CD4-positive, alpha-beta T cell treated with Interleukin-6 at 100 ng/mL for 8 hours (primary cell): Measurements from ENCODE around the gene RNASE11.
"Not testable (repeated sequence)": the region's sequence is repeated elsewhere in the genome, so short reads cannot be mapped to it uniquely, and the experiment has no call there.

Source experiments
- DNase-seq: peaks from one replicate; pipeline ENCODE4 v3.0.0-alpha.2; 2020; ENCODE audit warnings: mixed read lengths, low spot score

RNASE11 gene

GRCh38 chr14:20580242-20580641 is 7.6 kb downstream of the RNASE11 start:
- no peak for DNase-seq

GRCh38 chr14:20578784-20579502 is 8.9 kb downstream of the RNASE11 start:
- DNase-seq = no peak

GRCh38 chr14:20578325-20578724 is 9.5 kb downstream of the RNASE11 start:
- no peak for DNase-seq

GRCh38 chr14:20572382-20572990 is 15.3 kb downstream of the RNASE11 start:
- DNase-seq = not testable (repeated sequence)

- not testable (repeated sequence) for DNase-seq
Measured at GRCh38 chr14:20570720-20571119, 17.1 kb downstream of the RNASE11 start.

- DNase-seq = not testable (repeated sequence)
Measured at GRCh38 chr14:20569865-20570264, 17.9 kb downstream of the RNASE11 start.

GRCh38 chr14:20569066-20569465 is 18.7 kb downstream of the RNASE11 start:
- no peak for DNase-seq

GRCh38 chr14:20568393-20568792 is 19.4 kb downstream of the RNASE11 start:
- DNase-seq = no peak

GRCh38 chr14:20567199-20567598 is 20.6 kb downstream of the RNASE11 start:
- not testable (repeated sequence) for DNase-seq

GRCh38 chr14:20564501-20564997 is 23.3 kb downstream of the RNASE11 start:
- no peak for DNase-seq

- no peak for DNase-seq
Measured at GRCh38 chr14:20563971-20564370, 23.8 kb downstream of the RNASE11 start.

GRCh38 chr14:20560961-20561360 is 26.8 kb downstream of the RNASE11 start, which contains the start of gene RNASE9:
TSS of gene RNASE9 (minus strand) at chr14:20561047.
- no peak for DNase-seq

- DNase-seq = no peak
Measured at GRCh38 chr14:20559461-20559904, 28.3 kb downstream of the RNASE11 start.

GRCh38 chr14:20557212-20557542 is 30.6 kb downstream of the RNASE11 start:
- no peak for DNase-seq

GRCh38 chr14:20556500-20557211 is 31.1 kb downstream of the RNASE11 start:
- no peak for DNase-seq

- DNase-seq = no peak
Measured at GRCh38 chr14:20555845-20556244, 32.0 kb downstream of the RNASE11 start.

GRCh38 chr14:20553024-20553423 is 34.8 kb downstream of the RNASE11 start:
- no peak for DNase-seq

- no peak for DNase-seq
Measured at GRCh38 chr14:20551606-20552005, 36.2 kb downstream of the RNASE11 start.

- no peak for DNase-seq
Measured at GRCh38 chr14:20550926-20551325, 36.9 kb downstream of the RNASE11 start.

- DNase-seq = no peak
Measured at GRCh38 chr14:20548414-20549158, 39.2 kb downstream of the RNASE11 start.

- no peak for DNase-seq
Measured at GRCh38 chr14:20546877-20547276, 40.9 kb downstream of the RNASE11 start.

GRCh38 chr14:20539906-20540305 is 47.9 kb downstream of the RNASE11 start:
- DNase-seq = no peak
